H1 (cell line): ENCODE data around the gene OSBP2. TPM values are rescaled to one million over a fixed set of nuclear protein-coding genes. Genes with fewer than 3 reads are reported as not detected.

Experiments used
- CTCF ChIA-PET: fragments of 300-600 bp; sonication (Branson Sonifier 250); formaldehyde crosslinking; loops from one replicate; lab custom pipeline; 2021; ENCODE audit not compliant: partially characterized antibody; lab: Charles Lee
- POLR2A ChIA-PET: fragments of 300-600 bp; sonication (Branson Sonifier 250); formaldehyde crosslinking; loops from one replicate; lab custom pipeline; 2021; ENCODE audit warnings: inconsistent platforms; ENCODE audit not compliant: partially characterized antibody; lab: Charles Lee
- DNase-seq, 2 experiments: peaks; one replicate each; pipeline versions ENCODE4 v3.0.0 to v3.0.0-alpha.2; 2010 to 2022; ENCODE audit warnings: low spot score in 2 of 2, low read depth in 1 of 2, mixed read lengths in 1 of 2
- FAIRE-seq: peaks from 2 replicates; lab custom pipeline; 2011; peaks lifted over from hg19 to GRCh38; lab: Jason Lieb, UNC
- H2AFZ ChIP-seq: 2 replicates; pipeline ENCODE4 v1.8.1; 2012; ENCODE audit warnings: low read length, inconsistent platforms
- H2AK5ac ChIP-seq: 2 replicates; pipeline ENCODE4 v1.6.1; 2013; ENCODE audit warnings: low read depth, low read length
- H2BK120ac ChIP-seq: replicated peaks from 2 replicates; pipeline ENCODE3; 2013; ENCODE audit warnings: low read depth, low read length, inconsistent platforms
- H2BK12ac ChIP-seq: 2 replicates; pipeline ENCODE4 v1.6.1; 2013; ENCODE audit warnings: low read depth, low read length
- H2BK15ac ChIP-seq: 2 replicates; pipeline ENCODE4 v1.6.1; 2013; ENCODE audit warnings: low read length
- H2BK20ac ChIP-seq: 2 replicates; pipeline ENCODE4 v1.6.1; 2013; ENCODE audit warnings: low read length
- H2BK5ac ChIP-seq: 2 replicates; pipeline ENCODE4 v1.6.1; 2013; ENCODE audit warnings: low read depth, low read length
- H3K14ac ChIP-seq: 2 replicates; pipeline ENCODE4 v1.6.1; 2013; ENCODE audit warnings: inconsistent platforms; ENCODE audit not compliant: insufficient read length
- H3K18ac ChIP-seq: 2 replicates; pipeline ENCODE4 v1.6.1; 2013; ENCODE audit warnings: low read length; ENCODE audit errors: extremely low read depth
- H3K23ac ChIP-seq: 2 replicates; pipeline ENCODE4 v1.6.1; 2013; ENCODE audit warnings: inconsistent platforms; ENCODE audit not compliant: insufficient read length
- H3K23me2 ChIP-seq: 2 replicates; pipeline ENCODE4 v1.6.1; 2013; ENCODE audit warnings: low read depth, low read length
- H3K27ac ChIP-seq: 2 replicates; pipeline ENCODE4 v1.6.1; 2011; ENCODE audit warnings: low read depth, low read length, inconsistent platforms
- H3K27me3 ChIP-seq, 4 experiments: replicated peaks in 1 of 4; 1 replicate in 1 of 4; 2 replicates in 3 of 4; pipeline versions ENCODE4 v1.6.1 to v1.8.1; 2011 to 2013; ENCODE audit warnings: low read length in 3 of 4, mild to moderate bottlenecking in 3 of 4, inconsistent platforms in 2 of 4, mixed read lengths in 2 of 4, moderate library complexity in 1 of 4; ENCODE audit not compliant: control insufficient read depth in 3 of 4, insufficient read depth in 3 of 4; ENCODE audit errors: extremely low read depth in 1 of 4
- H3K36me3 ChIP-seq, 4 experiments: 2 replicates each; pipeline versions ENCODE4 v1.6.1 to v1.8.1; 2011 to 2013; ENCODE audit warnings: mild to moderate bottlenecking in 4 of 4, low read length in 3 of 4, moderate library complexity in 2 of 4, control low read depth in 1 of 4, inconsistent platforms in 1 of 4; ENCODE audit not compliant: insufficient read depth in 4 of 4, control insufficient read depth in 2 of 4
- H3K4ac ChIP-seq: replicated peaks from 2 replicates; pipeline ENCODE3; 2013; ENCODE audit warnings: low read length, low read depth, mixed read lengths, inconsistent platforms; ENCODE audit not compliant: insufficient read length
- H3K4me1 ChIP-seq, 4 experiments: replicated peaks in 1 of 4; 1 replicate in 1 of 4; 2 replicates in 3 of 4; pipeline versions ENCODE4 v1.6.1 to v1.8.1; 2011 to 2013; ENCODE audit warnings: low read length in 3 of 4, inconsistent platforms in 2 of 4, mixed read lengths in 1 of 4; ENCODE audit not compliant: insufficient read depth in 4 of 4, control insufficient read depth in 3 of 4
- H3K4me2 ChIP-seq, 2 experiments: 2 replicates each; pipeline versions ENCODE4 v1.6.1 to v1.8.1; 2011 to 2013; ENCODE audit warnings: low read depth in 2 of 2, low read length in 2 of 2, control low read depth in 1 of 2, inconsistent platforms in 1 of 2, mild to moderate bottlenecking in 1 of 2; ENCODE audit not compliant: insufficient read depth in 1 of 2
- H3K4me3 ChIP-seq, 4 experiments: fragments of 200-600, 300-600 bp in 1 of 4; sonication (generic), shearing (Covaris generic), sonication (Bioruptor Twin) in 1 of 4; 2 replicates each; pipeline versions ENCODE4 v1.5.1 to v1.8.1; 2011 to 2016; ENCODE audit warnings: low read length in 4 of 4, low read depth in 3 of 4, control low read depth in 2 of 4, inconsistent platforms in 2 of 4, mild to moderate bottlenecking in 2 of 4, mixed read lengths in 1 of 4, moderate library complexity in 1 of 4; ENCODE audit not compliant: insufficient read depth in 2 of 4; ENCODE audit errors: extremely low read depth in 1 of 4
- H3K56ac ChIP-seq: replicated peaks from 2 replicates; pipeline ENCODE3; 2013; ENCODE audit warnings: low read depth, mild to moderate bottlenecking, mixed read lengths, low read length, inconsistent platforms; ENCODE audit not compliant: insufficient read length
- H3K79me1 ChIP-seq: 2 replicates; pipeline ENCODE4 v1.6.1; 2013; ENCODE audit warnings: low read depth, low read length, control low read depth
- H3K79me2 ChIP-seq, 2 experiments: 2 replicates each; pipeline versions ENCODE4 v1.6.1 to v1.8.1; 2012 to 2013; ENCODE audit warnings: low read length in 2 of 2, mild to moderate bottlenecking in 2 of 2, inconsistent platforms in 1 of 2; ENCODE audit not compliant: insufficient read depth in 2 of 2, control insufficient read depth in 1 of 2
- H3K9ac ChIP-seq, 4 experiments: replicated peaks in 1 of 4; 1 replicate in 1 of 4; 2 replicates in 3 of 4; pipeline versions ENCODE4 v1.6.1 to v1.8.1; 2011 to 2013; ENCODE audit warnings: low read depth in 3 of 4, low read length in 3 of 4, control low read depth in 2 of 4, mild to moderate bottlenecking in 2 of 4, moderate library complexity in 2 of 4, inconsistent platforms in 1 of 4; ENCODE audit errors: extremely low read depth in 1 of 4
- H3K9me3 ChIP-seq, 2 experiments: 2 replicates each; pipeline versions ENCODE4 v1.6.1 to v1.8.1; 2012 to 2013; ENCODE audit warnings: mild to moderate bottlenecking in 2 of 2, moderate library complexity in 2 of 2, control low read depth in 1 of 2, inconsistent platforms in 1 of 2, low read depth in 1 of 2, low read length in 1 of 2, mixed read lengths in 1 of 2; ENCODE audit not compliant: insufficient read depth in 2 of 2
- H4K20me1 ChIP-seq, 2 experiments: replicated peaks in 1 of 2; 2 replicates each; pipeline versions ENCODE3 to v1.8.1; 2011 to 2013; ENCODE audit warnings: inconsistent platforms in 2 of 2, low read length in 2 of 2, mild to moderate bottlenecking in 1 of 2; ENCODE audit not compliant: insufficient read depth in 2 of 2, control insufficient read depth in 1 of 2
- H4K5ac ChIP-seq: 2 replicates; pipeline ENCODE4 v1.6.1; 2013; ENCODE audit warnings: low read length, low read depth, mixed read lengths, inconsistent platforms; ENCODE audit not compliant: insufficient read length
- H4K8ac ChIP-seq: 2 replicates; pipeline ENCODE4 v1.8.0; 2013; ENCODE audit warnings: mild to moderate bottlenecking, moderate library complexity, low read length, inconsistent platforms; ENCODE audit not compliant: insufficient read depth; ENCODE audit errors: extremely low read depth
- H4K91ac ChIP-seq: replicated peaks from 2 replicates; pipeline ENCODE3; 2013; ENCODE audit warnings: low read length, mixed read lengths, inconsistent platforms; ENCODE audit not compliant: insufficient read length
- EZH2 ChIP-seq: fragments of 200-600 bp; sonication (generic); IDR thresholded peaks from 2 replicates; pipeline ENCODE4 v1.7.1; 2012; ENCODE audit warnings: low read depth, mild to moderate bottlenecking, moderate library complexity, low read length, inconsistent platforms; ENCODE audit not compliant: severe bottlenecking
- GABPA ChIP-seq: IDR thresholded peaks from 2 replicates; pipeline ENCODE4 v1.6.1; 2011; ENCODE audit warnings: mild to moderate bottlenecking, low read length, moderate library complexity, borderline replicate concordance; ENCODE audit not compliant: insufficient read depth
- TEAD4 ChIP-seq: IDR thresholded peaks from 2 replicates; pipeline ENCODE4 v1.6.1; 2012; ENCODE audit warnings: low read depth, low read length, inconsistent platforms, mixed read lengths
- WGBS, 2 experiments: shearing (Covaris generic) in 1 of 2; methylation state at CpG; one replicate each; pipeline versions ENCODE4 v1.1.6 to v1.1.7; 2013 to 2015; ENCODE audit warnings: low lambda C conversion rate in 2 of 2, mixed read lengths in 2 of 2, inconsistent platforms in 1 of 2, low coverage in 1 of 2, missing lambda C conversion rate in 1 of 2; ENCODE audit not compliant: insufficient replicate concordance in 2 of 2, insufficient coverage in 1 of 2, insufficient read length in 1 of 2; ENCODE audit errors: extremely low coverage in 1 of 2, missing lambda C conversion rate in 1 of 2; 5-methylcytosine and 5-hydroxymethylcytosine counted together
- polyA plus RNA-seq, 7 experiments: library from polyadenylated mRNA; depleted of rRNA in 3 of 7; stranded (reverse) in 5 of 7; unstranded in 2 of 7; fragments of >200 nt in 5 of 7; fragments of 200-250 nt in 2 of 7; gene quantifications; 1 replicate in 5 of 7; 2 replicates in 1 of 7; 4 replicates in 1 of 7; pipeline versions ENCODE4 v1.2.1 to v1.2.3, GENCODE V29; 2011 to 2013; ENCODE audit warnings: missing spikeins in 2 of 7, mixed read lengths in 2 of 7
- total RNA-seq: library from RNA; stranded (reverse); fragmentation: NEBNext Ultra II Directional; extraction: Animal tissue kit (Norgen Biotek cat#: 25700); gene quantifications from 2 replicates; pipeline ENCODE4 v1.2.1, GENCODE V29; 2021

OSBP2 gene
- total and polyA plus RNA-seq, 2 of the 8 experiments (the other 6 are each of a cell fraction or from before 2014, with no cell fraction given) = 3.4 to 3.7 TPM

GRCh38 chr22:30841273-30841672 is 146.6 kb downstream of the OSBP2 start:
- no peak overlapping the region for H3K4me2 ChIP-seq
- CTCF ChIA-PET = no interaction called here
- no peaks in the 10 kb centered on the region for H3K4me1 ChIP-seq
- no peak overlapping the region for H2BK120ac ChIP-seq
- H3K79me1 ChIP-seq = no peaks in the 10 kb centered on the region
- no peak overlapping the region for H3K23ac ChIP-seq
- H3K9me3 ChIP-seq = peaks cover 0 to 6% of the 10 kb centered on the region in 2 experiments; a peak in 1 of 4 replicates
- H3K56ac ChIP-seq = no peak overlapping the region
- no peak overlapping the region for H2BK20ac ChIP-seq
- no peak overlapping the region for H2AK5ac ChIP-seq
- H3K79me2 ChIP-seq = no peaks in the 10 kb centered on the region
- H3K9ac ChIP-seq = no peak overlapping the region
- no peak overlapping the region for H2BK5ac ChIP-seq
- WGBS, 2 experiments = 89% methylated on average over 5 of the region's 5 CpGs; no CpG with 5 or more reads in 1 of the 2 experiments
- no peak overlapping the region for H2BK12ac ChIP-seq
- H3K18ac ChIP-seq = no peak overlapping the region
- no peak for DNase-seq
- H3K36me3 ChIP-seq = no peaks in the 10 kb centered on the region
- H4K20me1 ChIP-seq = no peaks in the 10 kb centered on the region
- TF ChIP-seq TEAD4 = no peak
- TF ChIP-seq EZH2 = no peak
- TF ChIP-seq GABPA = no peak
- TF ChIP-seq, all 59 proteins: peak for 0
- H3K27me3 ChIP-seq = no peaks in the 10 kb centered on the region
- no peak overlapping the region for H4K8ac ChIP-seq
- no peak overlapping the region for H3K4ac ChIP-seq
- no peak overlapping the region for H2BK15ac ChIP-seq
- no peak overlapping the region for H3K27ac ChIP-seq
- no peaks in the 10 kb centered on the region for H3K23me2 ChIP-seq
- no peak overlapping the region for H2AFZ ChIP-seq
- H3K4me3 ChIP-seq = no peak overlapping the region
- H4K5ac ChIP-seq = no peak overlapping the region
- H4K91ac ChIP-seq = no peak overlapping the region
- POLR2A ChIA-PET = no interaction called here
- no peak for FAIRE-seq
- no peak overlapping the region for H3K14ac ChIP-seq
